Activated T-cell treated with anti-CD3 and anti-CD28 coated beads, Interleukin-2, amount 50 U/mL, for 48 hours (primary cell): Measurements from ENCODE around the gene ATP8B2.
"Not testable (repeated sequence)": the region's sequence is repeated elsewhere in the genome, so short reads cannot be mapped to it uniquely, and the experiment has no call there.

Experiments used
- DNase-seq, 2 experiments: peaks; one replicate each; pipeline ENCODE4 v3.0.0-alpha.2; 2020

The ATP8B2 gene

GRCh38 chr1:154347961-154348360 is 22.6 kb downstream of the ATP8B2 start:
- DNase-seq = no peak

GRCh38 chr1:154348429-154349076 is 23.2 kb downstream of the ATP8B2 start:
- no peak for DNase-seq

GRCh38 chr1:154349121-154349520 is 23.8 kb downstream of the ATP8B2 start:
- no peak for DNase-seq

- DNase-seq = no peak
Observed at GRCh38 chr1:154350383-154350782, 25.1 kb downstream of the ATP8B2 start.

GRCh38 chr1:154351363-154352068 is 26.2 kb downstream of the ATP8B2 start:
- DNase-seq = no peak

- no peak for DNase-seq
Observed at GRCh38 chr1:154352245-154352580, 26.9 kb downstream of the ATP8B2 start.

- DNase-seq = peak; percentile 62 to 69
Observed at GRCh38 chr1:154352581-154353459, 27.5 kb downstream of the ATP8B2 start.

GRCh38 chr1:154353460-154353904 is 28.2 kb downstream of the ATP8B2 start:
- DNase-seq = peak; percentile 41 to 49

GRCh38 chr1:154353966-154354365 is 28.6 kb downstream of the ATP8B2 start:
- no peak for DNase-seq

GRCh38 chr1:154358519-154358918 is 33.2 kb downstream of the ATP8B2 start:
- no peak for DNase-seq

- no peak for DNase-seq
Observed at GRCh38 chr1:154360288-154360687, 35.0 kb downstream of the ATP8B2 start.

GRCh38 chr1:154360881-154361280 is 35.6 kb downstream of the ATP8B2 start:
- DNase-seq = not testable (repeated sequence)

- no peak for DNase-seq
Observed at GRCh38 chr1:154361357-154361756, 36.0 kb downstream of the ATP8B2 start.

- no peak for DNase-seq
Observed at GRCh38 chr1:154371436-154371835, 46.1 kb downstream of the ATP8B2 start.

- DNase-seq = peak; percentile 53 to 60
Observed at GRCh38 chr1:154373777-154374357, 48.5 kb downstream of the ATP8B2 start.

GRCh38 chr1:154379301-154379700 is 54.0 kb downstream of the ATP8B2 start:
- DNase-seq = no peak

- no peak for DNase-seq
Observed at GRCh38 chr1:154384650-154385489, 59.5 kb downstream of the ATP8B2 start.

- DNase-seq = peak; percentile 88 to 89
Observed at GRCh38 chr1:154386643-154387352, 61.5 kb downstream of the ATP8B2 start.

- DNase-seq = no peak
Observed at GRCh38 chr1:154391086-154391770, 65.9 kb downstream of the ATP8B2 start.

- no peak for DNase-seq
Observed at GRCh38 chr1:154398141-154398540, 72.8 kb downstream of the ATP8B2 start.

- DNase-seq = no peak
Observed at GRCh38 chr1:154398678-154399077, 73.4 kb downstream of the ATP8B2 start.
